GM12875 (cell line): ENCODE results near the gene IFT57.

Source experiments
- H3K4me3 ChIP-seq: one replicate; pipeline ENCODE4 v1.5.1; 2011; ENCODE audit warnings: low read depth, low read length, control low read depth
- CTCF ChIP-seq: IDR thresholded peaks from 2 replicates; pipeline ENCODE4 v1.5.1; 2011; ENCODE audit warnings: low read depth, mild to moderate bottlenecking, control low read depth, inconsistent platforms, low read length, moderate library complexity, borderline replicate concordance; ENCODE audit not compliant: insufficient read depth

Gene IFT57

GRCh38 chr3:108117241-108117775, 104.9 kb downstream of the IFT57 start:
- TF ChIP-seq CTCF, result no peak

GRCh38 chr3:108114423-108115065, 107.7 kb downstream of the IFT57 start:
- no peak overlapping the region for H3K4me3 ChIP-seq
- no peak for TF ChIP-seq CTCF

More at GRCh38 chr3:108117241-108117775, 104.9 kb downstream of the IFT57 start:
- H3K4me3 ChIP-seq, result no peak overlapping the region

GRCh38 chr3:108113975-108114374, 108.2 kb downstream of the IFT57 start:
- no peak overlapping the region for H3K4me3 ChIP-seq
- no peak for TF ChIP-seq CTCF

- no peak for TF ChIP-seq CTCF
- H3K4me3 ChIP-seq, result no peak overlapping the region
These were observed 111.3 kb downstream of the IFT57 start for GRCh38 chr3:108110934-108111333.
